Thyroid gland (tissue), 4 donors: ENCODE measurements around the gene IRAG1.

Experiments
- POLR2A ChIP-seq, 2 donors: fragments of 450-650 bp; IDR thresholded peaks; one replicate each; pipeline ENCODE4 v1.6.1; 2017; ENCODE audit warnings: antibody characterized with exemption in 2 of 2, mild to moderate bottlenecking in 2 of 2, moderate library complexity in 1 of 2
- TF ChIP-seq, protein P1 (sequence below), 6 experiments: fragments of 200-600 bp in 3 of 6; fragments of 450-650 bp in 3 of 6; sonication (generic) in 3 of 6; IDR thresholded peaks; one replicate each; pipeline ENCODE4 v1.5.1; 2016 to 2019; ENCODE audit warnings: antibody characterized with exemption in 6 of 6, mild to moderate bottlenecking in 2 of 6, inconsistent platforms in 1 of 6, moderate library complexity in 1 of 6

DNA sequence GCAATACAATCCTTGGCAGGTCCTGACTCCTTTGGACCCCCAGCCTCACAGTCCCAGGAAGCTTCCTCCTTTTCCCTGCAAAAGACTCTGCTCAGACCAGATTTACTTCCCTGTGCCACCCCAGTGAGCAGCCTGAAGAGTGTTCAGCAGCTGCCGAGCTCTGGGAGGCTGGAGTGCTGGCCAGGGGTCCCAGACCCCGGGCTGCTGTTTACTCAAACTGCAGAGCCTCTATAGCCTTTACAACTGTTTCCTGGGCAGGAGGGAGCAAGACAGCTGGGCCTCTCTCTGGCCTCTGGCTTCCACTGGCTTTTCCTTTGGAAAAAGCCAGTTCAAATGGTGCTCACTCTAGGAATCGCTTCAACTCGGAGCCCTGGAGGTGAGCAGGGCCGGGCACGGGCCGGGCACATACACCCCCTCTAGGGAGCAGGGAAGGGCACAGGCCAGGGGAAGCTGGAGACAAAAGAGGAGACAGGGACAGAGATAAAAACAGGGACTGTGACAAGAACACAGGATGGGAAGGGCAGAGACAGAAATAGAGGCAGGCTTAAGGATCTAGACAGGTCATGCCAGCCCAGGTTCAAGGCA is 932 bp downstream of the IRAG1 start:
- TF ChIP-seq, protein P1, sequence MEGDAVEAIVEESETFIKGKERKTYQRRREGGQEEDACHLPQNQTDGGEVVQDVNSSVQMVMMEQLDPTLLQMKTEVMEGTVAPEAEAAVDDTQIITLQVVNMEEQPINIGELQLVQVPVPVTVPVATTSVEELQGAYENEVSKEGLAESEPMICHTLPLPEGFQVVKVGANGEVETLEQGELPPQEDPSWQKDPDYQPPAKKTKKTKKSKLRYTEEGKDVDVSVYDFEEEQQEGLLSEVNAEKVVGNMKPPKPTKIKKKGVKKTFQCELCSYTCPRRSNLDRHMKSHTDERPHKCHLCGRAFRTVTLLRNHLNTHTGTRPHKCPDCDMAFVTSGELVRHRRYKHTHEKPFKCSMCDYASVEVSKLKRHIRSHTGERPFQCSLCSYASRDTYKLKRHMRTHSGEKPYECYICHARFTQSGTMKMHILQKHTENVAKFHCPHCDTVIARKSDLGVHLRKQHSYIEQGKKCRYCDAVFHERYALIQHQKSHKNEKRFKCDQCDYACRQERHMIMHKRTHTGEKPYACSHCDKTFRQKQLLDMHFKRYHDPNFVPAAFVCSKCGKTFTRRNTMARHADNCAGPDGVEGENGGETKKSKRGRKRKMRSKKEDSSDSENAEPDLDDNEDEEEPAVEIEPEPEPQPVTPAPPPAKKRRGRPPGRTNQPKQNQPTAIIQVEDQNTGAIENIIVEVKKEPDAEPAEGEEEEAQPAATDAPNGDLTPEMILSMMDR (IDR thresholded peaks at IDR 0.05) = no peak
- no peak for TF ChIP-seq POLR2A (IDR thresholded peaks at IDR 0.05)
